Measurements from ENCODE around the gene RNF43.

Gene RNF43

GRCh38 chr17:58409432-58409831, 7.9 kb downstream of the RNF43 start:
- no peak overlapping the region for H3K14ac ChIP-seq (ENCODE audit: low read length)
- H3K79me1 ChIP-seq (ENCODE audit: low read length) = no peaks in the 10 kb centered on the region
- no peak overlapping the region for H2AK5ac ChIP-seq (ENCODE audit: low read length)
- WGBS (ENCODE audit: extremely low coverage, insufficient coverage, insufficient read length) = no CpG with 5 or more reads among the region's 5 CpGs
- H2BK12ac ChIP-seq (ENCODE audit: low read length) = no peak overlapping the region
- peak overlapping the region; percentile 12 for H4K12ac ChIP-seq (ENCODE audit: low read depth, low read length)
- H3K23ac ChIP-seq (ENCODE audit: low read length) = no peak overlapping the region
- no peak for DNase-seq
- H2AFZ ChIP-seq (ENCODE audit: insufficient read depth, low read length, poor library complexity) = no peak overlapping the region
- no peak overlapping the region for H3K27ac ChIP-seq (ENCODE audit: low read depth, low read length)
- peak overlapping the region; percentile 37 for H4K91ac ChIP-seq (ENCODE audit: low read depth, low read length)
- H3K9ac ChIP-seq (ENCODE audit: low read length) = no peak overlapping the region
- no peak overlapping the region for H3K4me2 ChIP-seq (ENCODE audit: low read length)
- no peaks in the 10 kb centered on the region for H3K79me2 ChIP-seq (ENCODE audit: control insufficient read depth, insufficient read depth, low read length, poor library complexity)
- no peak overlapping the region for H3K4me3 ChIP-seq (ENCODE audit: low read depth, low read length)
- no peak overlapping the region for H2BK5ac ChIP-seq (ENCODE audit: low read depth, low read length, poor library complexity)
- H3K18ac ChIP-seq (ENCODE audit: low read length) = no peak overlapping the region
- no peaks in the 10 kb centered on the region for H3K27me3 ChIP-seq (ENCODE audit: insufficient read depth, low read length)
- peaks cover 0 to 3% of the 10 kb centered on the region in 2 experiments for H3K4me1 ChIP-seq (ENCODE audit: control insufficient read depth in 1 of 2, insufficient read depth in 2 of 2, low read length in 2 of 2)
- H2BK120ac ChIP-seq (ENCODE audit: insufficient read depth, low read length, poor library complexity) = no peak overlapping the region
- no peaks in the 10 kb centered on the region for H3K36me3 ChIP-seq (ENCODE audit: control insufficient read depth in 1 of 2, insufficient read depth in 2 of 2, low read length in 2 of 2)
- H3K4ac ChIP-seq (ENCODE audit: low read depth, low read length) = peak overlapping the region; percentile 64
- H3K9me3 ChIP-seq (ENCODE audit: insufficient read depth, low read depth, low read length) = no peaks in the 10 kb centered on the region
- H4K8ac ChIP-seq (ENCODE audit: low read depth, low read length) = no peak overlapping the region

GRCh38 chr17:58403311-58403710, 14.0 kb downstream of the RNF43 start:
- no peak for DNase-seq
- peaks cover 5% of the 10 kb centered on the region for H3K79me1 ChIP-seq (ENCODE audit: low read length)
- no CpG with 5 or more reads among the region's 6 CpGs for WGBS (ENCODE audit: extremely low coverage, insufficient coverage, insufficient read length)

DNA sequence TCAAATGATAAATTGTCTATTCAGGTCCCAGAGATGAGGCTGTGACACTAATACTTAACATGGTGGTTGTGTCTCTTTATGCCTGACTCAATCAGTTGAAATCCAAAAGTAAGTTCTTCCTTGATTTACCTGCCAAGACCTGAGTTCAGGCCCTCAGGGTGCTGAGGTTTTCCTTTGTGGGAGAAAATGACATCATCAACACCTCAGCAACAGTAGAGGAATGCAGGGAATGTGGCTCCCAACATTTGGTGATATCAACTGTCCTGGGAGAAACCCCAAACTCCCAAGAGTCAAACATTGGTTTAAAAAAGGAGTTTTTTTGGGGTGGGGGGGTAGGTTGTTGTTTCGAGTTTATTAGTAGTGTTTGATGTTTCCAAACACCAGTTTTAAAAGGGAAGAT, 14.7 kb downstream of the RNF43 start:
- 100% methylated on average over 1 of the region's 1 CpG for WGBS (ENCODE audit: extremely low coverage, insufficient coverage, insufficient read length)
- Histone ChIP-seq H4K8ac (ENCODE audit: low read depth, low read length) (no peak overlapping the region), H2BK5ac (ENCODE audit: low read depth, low read length, poor library complexity) (peak overlapping the region; percentile 27), H3K27ac (ENCODE audit: low read depth, low read length) (peak overlapping the region; percentile 85), H3K4ac (ENCODE audit: low read depth, low read length) (no peak overlapping the region), H3K4me2 (ENCODE audit: low read length) (no peak overlapping the region), H3K4me1 (ENCODE audit: control insufficient read depth in 1 of 2, insufficient read depth in 2 of 2, low read length in 2 of 2) (peaks cover 3 to 8% of the 10 kb centered on the region in 2 experiments), H3K9ac (ENCODE audit: low read length) (no peak overlapping the region), H4K91ac (ENCODE audit: low read depth, low read length) (peak overlapping the region; percentile 35), H3K79me2 (ENCODE audit: control insufficient read depth, insufficient read depth, low read length, poor library complexity) (no peaks in the 10 kb centered on the region), H3K79me1 (ENCODE audit: low read length) (peaks cover 5% of the 10 kb centered on the region), H2AK5ac (ENCODE audit: low read length) (peak overlapping the region; percentile 74), H3K9me3 (ENCODE audit: insufficient read depth, low read depth, low read length) (no peaks in the 10 kb centered on the region), H3K14ac (ENCODE audit: low read length) (no peak overlapping the region), H3K23ac (ENCODE audit: low read length) (no peak overlapping the region), H3K4me3 (ENCODE audit: low read depth, low read length) (no peak overlapping the region), H2BK12ac (ENCODE audit: low read length) (peak overlapping the region; percentile 50), H3K36me3 (ENCODE audit: control insufficient read depth in 1 of 2, insufficient read depth in 2 of 2, low read length in 2 of 2) (no peaks in the 10 kb centered on the region), H3K27me3 (ENCODE audit: insufficient read depth, low read length) (no peaks in the 10 kb centered on the region), H3K18ac (ENCODE audit: low read length) (peak overlapping the region; percentile 56), H4K12ac (ENCODE audit: low read depth, low read length) (no peak overlapping the region), H2BK120ac (ENCODE audit: insufficient read depth, low read length, poor library complexity) (peak overlapping the region; percentile 83), H2AFZ (ENCODE audit: insufficient read depth, low read length, poor library complexity) (no peak overlapping the region)
- DNase-seq = no peak

More at GRCh38 chr17:58403311-58403710, 14.0 kb downstream of the RNF43 start:
- no peak overlapping the region for H2BK12ac ChIP-seq (ENCODE audit: low read length)
- no peak overlapping the region for H3K4me2 ChIP-seq (ENCODE audit: low read length)
- H3K4ac ChIP-seq (ENCODE audit: low read depth, low read length) = no peak overlapping the region
- no peak overlapping the region for H2AFZ ChIP-seq (ENCODE audit: insufficient read depth, low read length, poor library complexity)
- no peak overlapping the region for H4K91ac ChIP-seq (ENCODE audit: low read depth, low read length)
- no peak overlapping the region for H3K9ac ChIP-seq (ENCODE audit: low read length)
- H2BK5ac ChIP-seq (ENCODE audit: low read depth, low read length, poor library complexity) = peak overlapping the region; percentile 21
- no peaks in the 10 kb centered on the region for H3K79me2 ChIP-seq (ENCODE audit: control insufficient read depth, insufficient read depth, low read length, poor library complexity)
- H3K36me3 ChIP-seq (ENCODE audit: control insufficient read depth in 1 of 2, insufficient read depth in 2 of 2, low read length in 2 of 2) = no peaks in the 10 kb centered on the region
- no peak overlapping the region for H3K14ac ChIP-seq (ENCODE audit: low read length)
- H3K23ac ChIP-seq (ENCODE audit: low read length) = no peak overlapping the region
- peaks cover 3 to 8% of the 10 kb centered on the region in 2 experiments for H3K4me1 ChIP-seq (ENCODE audit: control insufficient read depth in 1 of 2, insufficient read depth in 2 of 2, low read length in 2 of 2)
- H3K27ac ChIP-seq (ENCODE audit: low read depth, low read length) = peak overlapping the region; percentile 85
- no peak overlapping the region for H4K8ac ChIP-seq (ENCODE audit: low read depth, low read length)
- no peak overlapping the region for H2BK120ac ChIP-seq (ENCODE audit: insufficient read depth, low read length, poor library complexity)
- H2AK5ac ChIP-seq (ENCODE audit: low read length) = no peak overlapping the region
- no peaks in the 10 kb centered on the region for H3K27me3 ChIP-seq (ENCODE audit: insufficient read depth, low read length)
- H3K4me3 ChIP-seq (ENCODE audit: low read depth, low read length) = no peak overlapping the region
- H4K12ac ChIP-seq (ENCODE audit: low read depth, low read length) = no peak overlapping the region
- H3K18ac ChIP-seq (ENCODE audit: low read length) = no peak overlapping the region
- no peaks in the 10 kb centered on the region for H3K9me3 ChIP-seq (ENCODE audit: insufficient read depth, low read depth, low read length)

- Histone ChIP-seq H3K79me2 (ENCODE audit: control insufficient read depth, insufficient read depth, low read length, poor library complexity) (no peaks in the 10 kb centered on the region), H2BK5ac (ENCODE audit: low read depth, low read length, poor library complexity) (no peak overlapping the region), H3K4ac (ENCODE audit: low read depth, low read length) (no peak overlapping the region), H2AFZ (ENCODE audit: insufficient read depth, low read length, poor library complexity) (no peak overlapping the region), H2BK12ac (ENCODE audit: low read length) (no peak overlapping the region), H3K14ac (ENCODE audit: low read length) (no peak overlapping the region), H2AK5ac (ENCODE audit: low read length) (no peak overlapping the region), H3K4me2 (ENCODE audit: low read length) (no peak overlapping the region), H3K27ac (ENCODE audit: low read depth, low read length) (peak overlapping the region; percentile 85), H3K9me3 (ENCODE audit: insufficient read depth, low read depth, low read length) (no peaks in the 10 kb centered on the region), H3K23ac (ENCODE audit: low read length) (no peak overlapping the region), H3K79me1 (ENCODE audit: low read length) (peaks cover 5% of the 10 kb centered on the region), H3K36me3 (ENCODE audit: control insufficient read depth in 1 of 2, insufficient read depth in 2 of 2, low read length in 2 of 2) (no peaks in the 10 kb centered on the region), H2BK120ac (ENCODE audit: insufficient read depth, low read length, poor library complexity) (no peak overlapping the region), H4K8ac (ENCODE audit: low read depth, low read length) (no peak overlapping the region), H3K4me1 (ENCODE audit: control insufficient read depth in 1 of 2, insufficient read depth in 2 of 2, low read length in 2 of 2) (peaks cover 3 to 8% of the 10 kb centered on the region in 2 experiments), H3K18ac (ENCODE audit: low read length) (no peak overlapping the region), H4K12ac (ENCODE audit: low read depth, low read length) (no peak overlapping the region), H3K27me3 (ENCODE audit: insufficient read depth, low read length) (no peaks in the 10 kb centered on the region), H3K4me3 (ENCODE audit: low read depth, low read length) (no peak overlapping the region), H4K91ac (ENCODE audit: low read depth, low read length) (no peak overlapping the region), H3K9ac (ENCODE audit: low read length) (no peak overlapping the region)
- peak in 1 of 2 donors; percentile 50 for DNase-seq
These were observed 15.3 kb downstream of the RNF43 start for GRCh38 chr17:58402047-58402446.

All from trophoblast cell (in vitro differentiated cells and primary cell).